ENCODE data around the gene ARL2BP.

- TF ChIP-seq CTCF (IDR thresholded peaks at IDR 0.05) (no peak), EZH2 (IDR thresholded peaks at IDR 0.05; ENCODE audit: borderline replicate concordance, insufficient read depth, low read depth, low read length, poor library complexity, severe bottlenecking) (no peak)
Observed at GRCh38 chr16:57252148-57252721, 7.2 kb downstream of the ARL2BP start.

Data from B cell (primary cell).